Stimulated activated CD8-positive, alpha-beta memory T cell treated with anti-CD3 and anti-CD28 coated beads, Interleukin-7, amount 100 ng/mL, for 48 hours (primary cell): ENCODE results near the gene KDM8.

ENCODE experiments used
- DNase-seq, 2 donors: peaks; one replicate each; pipeline ENCODE4 v3.0.0-alpha.2; 2020; ENCODE audit warnings: low read depth in 1 of 2; ENCODE audit errors: extremely low read depth in 1 of 2

KDM8 gene

DNA sequence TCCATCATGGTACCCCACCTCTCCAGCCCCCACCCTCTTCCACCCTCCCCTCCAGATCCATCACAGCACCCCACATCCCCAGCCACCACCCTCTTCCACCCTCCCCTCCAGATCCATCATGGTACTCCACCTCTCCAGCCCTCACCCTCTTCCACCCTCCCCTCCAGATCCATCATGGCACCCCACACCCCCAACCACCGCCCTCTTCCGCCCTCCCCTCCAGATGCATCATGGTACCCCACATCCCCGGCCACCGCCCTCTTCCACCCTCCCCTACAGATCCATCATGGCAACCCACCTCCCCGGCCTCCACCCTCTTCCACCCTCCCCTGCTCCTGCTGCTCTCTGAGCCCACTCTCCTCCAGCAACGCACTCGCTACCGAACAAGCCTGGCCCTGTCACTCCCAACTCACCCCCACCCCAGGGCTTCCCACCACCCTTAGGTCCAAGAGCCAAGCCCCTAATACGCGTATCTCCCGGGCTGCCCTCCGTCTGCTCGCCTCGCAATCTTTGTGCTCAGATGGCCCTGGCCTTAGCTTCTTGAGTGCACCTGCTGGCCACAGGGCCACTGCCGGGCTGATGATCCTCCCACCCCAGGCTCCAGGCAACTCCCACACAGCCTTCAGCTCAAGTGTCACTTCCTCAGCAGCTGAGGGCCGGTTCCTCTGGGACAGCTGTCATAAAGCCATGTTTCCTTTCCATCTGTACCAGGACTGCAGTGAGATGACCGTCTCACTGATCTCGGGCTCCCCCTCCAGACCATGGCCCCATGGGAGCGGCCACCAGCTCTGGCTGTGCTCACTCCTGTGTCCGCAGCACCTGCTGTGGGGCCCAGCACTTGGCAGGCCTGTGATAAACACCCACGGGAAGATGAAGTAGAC, 25.5 kb downstream of the KDM8 start:
- no peak for DNase-seq

DNA sequence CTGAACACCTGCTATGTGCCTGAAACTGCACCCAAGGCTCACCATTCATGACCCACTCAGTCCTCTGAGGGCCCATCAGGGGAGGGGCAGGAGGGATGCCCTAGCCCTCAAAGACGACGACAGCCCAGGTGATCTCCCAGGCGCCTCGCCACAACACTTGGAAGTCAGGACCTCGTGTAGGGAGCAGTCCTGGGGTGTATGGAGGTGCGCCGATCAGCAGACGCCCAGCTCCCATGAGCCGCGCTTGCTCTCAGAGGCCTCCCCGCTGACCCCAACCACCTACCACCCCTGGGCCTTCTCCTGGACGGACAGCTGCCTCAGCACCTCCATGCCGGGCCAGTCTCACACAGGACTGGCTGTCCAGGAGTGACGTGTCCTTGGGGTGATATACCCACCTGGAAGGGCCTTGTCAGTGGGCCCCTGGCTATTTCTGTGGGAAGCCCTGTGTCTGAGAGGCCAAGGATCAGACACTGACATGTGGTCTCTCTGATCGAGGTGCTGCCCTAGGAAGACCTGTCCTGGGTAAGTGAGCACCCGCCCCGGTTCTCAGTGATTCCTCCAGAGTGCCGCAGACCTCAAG, 26.7 kb downstream of the KDM8 start:
- DNase-seq, result no peak

- peak in 1 of 2 donors; percentile 65 for DNase-seq
Observed at GRCh38 chr16:27230562-27231001, 27.3 kb downstream of the KDM8 start.

- DNase-seq, result no peak
Observed at GRCh38 chr16:27231692-27232060, 28.4 kb downstream of the KDM8 start.

GRCh38 chr16:27232061-27232900, 29.0 kb downstream of the KDM8 start:
- DNase-seq, result peak in 1 of 2 donors; percentile 62

DNA sequence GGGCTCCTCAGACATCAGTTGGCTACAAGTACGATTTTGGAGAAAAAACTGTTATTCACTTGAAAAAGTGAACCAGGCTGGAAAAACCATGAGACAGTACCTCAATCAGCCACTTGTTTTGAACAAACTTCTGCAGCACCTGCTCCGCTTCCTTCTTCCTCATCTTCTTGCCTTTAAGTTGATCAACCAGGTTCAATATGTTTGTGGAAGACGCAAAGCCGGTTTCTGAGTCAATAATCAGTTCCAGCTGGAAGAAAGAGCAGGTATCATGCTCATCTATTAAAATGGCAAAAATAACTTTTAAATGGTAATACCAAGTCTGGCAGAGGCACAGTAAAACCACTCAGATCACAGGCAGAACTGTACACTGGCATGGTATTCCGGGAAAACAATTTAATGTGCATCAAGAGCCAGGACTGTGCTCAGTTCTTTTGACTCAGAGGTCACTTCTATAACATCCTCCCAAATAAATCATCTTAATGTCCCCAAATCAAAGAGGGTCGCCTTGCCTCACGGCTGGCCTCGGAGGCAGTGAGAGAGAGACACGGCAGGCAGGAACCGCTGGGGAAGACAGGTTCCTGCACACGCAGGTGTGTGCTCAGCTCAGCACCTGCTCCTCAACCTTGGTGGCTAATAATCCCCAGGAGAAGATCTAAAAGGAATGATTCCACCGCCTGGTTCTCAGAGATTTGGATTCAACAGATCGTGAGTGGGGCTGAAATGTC, 29.7 kb downstream of the KDM8 start:
- DNase-seq, result no peak

DNA sequence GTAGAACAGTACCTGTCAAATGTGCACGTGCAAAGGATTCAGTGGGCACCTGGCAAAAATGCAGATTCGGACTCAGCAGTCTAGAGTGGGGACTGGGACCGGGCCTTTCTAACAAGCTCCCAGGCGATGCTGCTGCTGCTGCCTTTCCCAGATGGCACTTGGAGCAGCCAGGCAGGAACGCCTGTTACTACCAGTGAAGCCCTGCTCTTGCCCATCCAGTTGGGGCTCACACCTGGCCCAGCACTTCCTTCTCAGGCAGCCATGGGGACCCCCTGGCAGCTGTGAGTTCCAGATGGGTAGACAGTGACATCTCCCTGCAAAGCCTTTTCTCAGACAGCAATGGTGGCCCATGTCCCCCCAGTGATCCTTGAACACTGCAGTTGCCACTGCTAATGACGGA, 30.4 kb downstream of the KDM8 start:
- DNase-seq, result no peak

DNA sequence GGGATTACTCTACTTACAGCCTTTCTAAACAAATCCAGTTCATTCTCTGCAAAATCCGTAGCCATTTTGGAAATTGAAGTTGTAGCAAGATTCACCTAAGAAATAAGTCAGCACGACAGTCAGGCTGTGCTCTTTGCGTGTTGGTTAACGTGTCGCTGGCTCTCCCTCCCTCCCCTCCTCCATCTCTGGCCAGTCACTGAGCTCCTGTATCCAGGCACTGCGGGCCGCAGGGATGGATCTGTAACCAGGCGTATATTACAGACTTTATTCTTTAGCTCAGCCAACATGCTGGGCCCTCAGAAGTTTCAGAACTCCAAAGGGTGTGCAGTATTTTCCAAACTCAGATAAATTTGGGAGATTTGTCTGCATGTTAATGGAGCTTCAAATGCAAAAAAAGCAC, 30.8 kb downstream of the KDM8 start:
- DNase-seq, result no peak

- DNase-seq, result no peak
Observed at GRCh38 chr16:27234603-27235002, 31.3 kb downstream of the KDM8 start.

DNA sequence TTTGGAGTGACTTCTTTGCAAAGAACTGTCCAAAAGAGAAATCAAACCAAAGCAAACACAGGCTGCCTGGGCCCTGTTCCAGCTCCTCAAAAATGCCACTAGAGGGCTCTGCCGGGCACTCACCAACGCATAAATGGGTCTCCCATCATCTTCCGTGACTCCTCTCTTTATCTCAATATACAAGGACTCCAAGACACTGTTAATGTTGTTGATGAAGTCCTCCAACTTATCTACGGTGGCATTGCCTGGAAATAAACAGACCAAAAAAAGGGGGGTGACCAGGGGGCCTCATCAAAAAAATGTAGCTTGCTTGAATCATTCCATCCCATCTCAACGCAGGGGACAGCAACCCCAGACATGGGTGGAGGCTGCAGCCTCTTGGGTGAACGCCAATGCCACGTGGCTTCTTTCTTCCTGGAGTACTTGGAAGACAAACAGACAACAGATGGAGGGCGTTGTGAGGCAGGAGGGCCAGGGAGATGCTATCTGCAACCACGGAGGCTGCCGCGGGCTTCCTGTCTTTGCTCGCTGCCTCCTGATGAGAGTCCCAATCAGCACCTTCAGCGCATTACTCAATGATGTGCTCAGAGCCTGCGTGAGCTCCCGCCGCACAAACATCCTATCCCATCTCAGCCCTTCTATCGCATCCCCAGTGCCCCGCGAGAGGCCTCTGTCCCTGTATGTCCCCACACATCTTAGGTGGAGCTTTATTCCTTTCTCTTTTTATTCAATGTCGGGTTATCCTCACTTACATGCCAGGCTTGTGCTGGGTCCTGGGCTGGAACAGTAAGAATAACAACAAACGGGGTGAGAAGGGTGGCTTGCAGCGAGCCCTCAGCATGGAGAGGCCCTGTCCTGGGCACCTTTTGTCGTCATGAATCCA, 32.0 kb downstream of the KDM8 start:
- DNase-seq, result peak; percentile 67 to 87

- DNase-seq, result no peak
Observed at GRCh38 chr16:27235938-27236245, 32.6 kb downstream of the KDM8 start.

- no peak for DNase-seq
Observed at GRCh38 chr16:27236635-27237218, 33.4 kb downstream of the KDM8 start.

GRCh38 chr16:27237219-27238015, 34.1 kb downstream of the KDM8 start:
- peak; percentile 69 to 85 for DNase-seq

GRCh38 chr16:27238016-27238587, 34.8 kb downstream of the KDM8 start:
- no peak for DNase-seq

DNA sequence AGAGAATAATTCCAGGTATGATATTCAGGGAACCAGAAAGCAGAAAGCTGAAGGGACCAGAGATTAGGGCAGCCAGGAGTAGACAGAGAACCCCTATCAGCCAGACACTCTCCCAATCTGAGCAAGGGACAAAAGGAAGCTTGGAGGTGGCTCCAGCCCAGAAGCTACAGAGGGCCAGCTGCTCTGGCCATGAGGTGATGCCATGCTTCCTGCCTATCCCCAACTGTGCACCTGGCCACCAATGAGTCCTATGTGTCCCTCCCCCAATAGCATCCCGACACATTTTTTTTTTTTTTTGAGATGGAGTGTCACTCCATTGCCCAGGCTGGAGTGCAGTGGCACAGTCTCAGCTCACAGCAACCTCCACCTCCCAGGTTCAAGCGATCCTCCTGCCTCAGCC, 35.3 kb downstream of the KDM8 start:
- DNase-seq, result no peak

GRCh38 chr16:27239026-27239425, 35.7 kb downstream of the KDM8 start:
- DNase-seq, result no peak

- DNase-seq, result no peak
Observed at GRCh38 chr16:27239906-27240655, 36.8 kb downstream of the KDM8 start.
